ENCODE data around the gene MSANTD2.

The MSANTD2 gene

DNA sequence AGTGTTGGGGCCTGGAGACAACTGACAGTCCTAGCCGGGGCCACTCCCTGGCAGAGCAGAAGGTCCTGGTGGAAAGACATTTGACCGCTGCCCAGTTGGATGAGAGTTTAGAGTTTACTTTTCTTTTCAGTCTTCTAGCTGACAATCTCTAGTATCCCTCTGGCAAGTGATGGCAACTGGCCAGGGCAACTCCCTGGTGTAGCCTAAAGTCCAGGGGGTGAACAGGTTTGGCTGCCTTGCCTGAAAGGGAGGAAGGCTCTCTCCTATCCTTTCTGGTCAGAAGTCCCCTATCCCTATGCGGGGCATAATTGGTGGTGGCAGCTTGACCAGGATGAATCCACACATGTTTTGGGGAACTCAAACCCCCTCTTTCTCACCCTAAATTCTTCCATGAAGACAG is 16.8 kb upstream of the MSANTD2 start:
- H3K4me3 ChIP-seq (ENCODE audit: low read depth, low read length): no peak overlapping the region
- TF ChIP-seq, protein P1, sequence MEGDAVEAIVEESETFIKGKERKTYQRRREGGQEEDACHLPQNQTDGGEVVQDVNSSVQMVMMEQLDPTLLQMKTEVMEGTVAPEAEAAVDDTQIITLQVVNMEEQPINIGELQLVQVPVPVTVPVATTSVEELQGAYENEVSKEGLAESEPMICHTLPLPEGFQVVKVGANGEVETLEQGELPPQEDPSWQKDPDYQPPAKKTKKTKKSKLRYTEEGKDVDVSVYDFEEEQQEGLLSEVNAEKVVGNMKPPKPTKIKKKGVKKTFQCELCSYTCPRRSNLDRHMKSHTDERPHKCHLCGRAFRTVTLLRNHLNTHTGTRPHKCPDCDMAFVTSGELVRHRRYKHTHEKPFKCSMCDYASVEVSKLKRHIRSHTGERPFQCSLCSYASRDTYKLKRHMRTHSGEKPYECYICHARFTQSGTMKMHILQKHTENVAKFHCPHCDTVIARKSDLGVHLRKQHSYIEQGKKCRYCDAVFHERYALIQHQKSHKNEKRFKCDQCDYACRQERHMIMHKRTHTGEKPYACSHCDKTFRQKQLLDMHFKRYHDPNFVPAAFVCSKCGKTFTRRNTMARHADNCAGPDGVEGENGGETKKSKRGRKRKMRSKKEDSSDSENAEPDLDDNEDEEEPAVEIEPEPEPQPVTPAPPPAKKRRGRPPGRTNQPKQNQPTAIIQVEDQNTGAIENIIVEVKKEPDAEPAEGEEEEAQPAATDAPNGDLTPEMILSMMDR (IDR thresholded peaks at IDR 0.05; ENCODE audit: low read depth, low read length): no peak

- H3K4me3 ChIP-seq (ENCODE audit: low read depth, low read length): no peak overlapping the region
- TF ChIP-seq, protein P1 (IDR thresholded peaks at IDR 0.05; ENCODE audit: low read depth, low read length): no peak
Measured at GRCh38 chr11:124814739-124815138, 14.5 kb upstream of the MSANTD2 start.

DNA sequence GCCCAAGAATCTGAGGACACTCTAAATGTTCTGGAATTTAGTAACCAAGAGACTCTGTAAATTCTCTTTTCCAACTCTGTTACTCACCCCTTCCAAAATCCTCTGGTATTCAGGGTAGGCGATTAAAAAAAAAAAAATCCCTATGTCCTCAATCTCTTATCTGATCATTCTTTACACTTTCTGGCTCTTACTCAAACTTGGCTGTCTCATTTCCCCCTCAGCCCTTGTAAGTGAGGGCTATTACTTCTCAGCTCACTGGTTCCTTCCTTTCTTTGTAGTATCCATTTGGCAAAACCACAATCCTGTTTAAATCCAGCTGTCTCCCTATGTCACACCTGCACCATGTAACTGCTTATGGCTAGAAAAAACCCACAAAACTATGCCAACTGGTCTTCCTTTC is 12.7 kb upstream of the MSANTD2 start:
- TF ChIP-seq, protein P1 (IDR thresholded peaks at IDR 0.05; ENCODE audit: low read depth, low read length): no peak

DNA sequence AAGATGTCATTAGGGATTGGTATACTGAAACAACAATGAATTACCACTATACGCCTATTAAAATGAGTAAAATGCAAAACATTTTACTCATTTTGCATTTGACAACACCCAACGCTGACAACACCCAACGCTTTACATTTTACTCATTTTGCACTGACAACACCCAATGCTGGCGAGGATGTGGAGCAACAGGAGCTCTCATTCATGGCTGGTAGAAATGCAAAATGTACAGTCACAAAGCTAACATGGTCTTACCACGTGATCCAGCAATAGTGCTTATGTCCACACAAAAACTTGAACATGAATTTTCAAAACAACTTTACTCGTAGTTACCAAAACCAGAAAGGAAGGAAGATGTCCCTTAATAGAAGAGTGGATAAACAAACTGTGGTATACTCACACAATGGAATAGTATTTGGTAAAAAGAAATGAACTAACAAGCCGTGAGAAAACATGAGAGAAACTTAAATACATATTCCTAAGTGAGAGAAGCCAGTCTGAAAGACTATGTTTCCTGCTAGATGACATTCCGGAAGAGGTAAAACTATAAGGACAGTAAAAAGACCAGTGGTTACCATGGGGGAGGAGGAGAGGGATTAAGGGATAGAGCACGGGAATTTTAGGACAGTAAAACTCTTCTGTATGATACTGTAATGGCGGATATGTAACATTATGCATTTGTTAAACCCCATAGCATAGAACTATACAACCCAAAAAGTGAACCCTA is 11.4 kb upstream of the MSANTD2 start:
- H3K4me3 ChIP-seq (ENCODE audit: low read depth, low read length): no peak overlapping the region

More for the DNA sequence above, 12.7 kb upstream of the MSANTD2 start:
- H3K4me3 ChIP-seq (ENCODE audit: low read depth, low read length): no peak overlapping the region

DNA sequence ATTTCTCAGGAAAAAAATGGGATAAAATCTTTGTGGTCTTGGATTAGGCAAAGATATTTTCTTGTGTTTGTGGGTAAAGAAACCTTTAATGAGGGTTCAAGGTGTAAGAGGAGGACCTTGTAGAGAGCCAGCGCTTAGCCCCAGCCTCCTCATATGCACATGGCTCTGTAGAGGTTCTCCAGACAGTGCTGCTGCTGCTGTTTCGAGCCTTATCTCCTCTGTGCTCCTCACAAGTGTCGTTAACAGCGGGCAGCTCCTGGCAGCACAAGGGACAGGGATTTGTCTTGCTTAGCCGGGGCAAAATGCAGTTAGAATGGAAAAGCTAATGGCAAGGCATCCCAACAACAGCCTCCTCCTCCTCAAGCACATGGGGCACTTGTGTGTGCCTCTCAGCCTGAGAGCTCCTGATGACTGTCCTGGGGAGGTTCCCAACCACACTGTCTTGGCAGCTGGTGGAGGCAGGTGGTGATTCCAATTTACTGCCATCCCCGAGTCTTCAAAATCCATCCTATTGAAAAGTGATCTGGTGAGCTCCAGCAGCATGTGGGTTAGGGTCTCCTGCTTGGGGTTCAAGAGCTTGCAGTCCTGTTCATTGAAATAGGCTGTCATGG is 7.6 kb upstream of the MSANTD2 start:
- no peak overlapping the region for H3K4me3 ChIP-seq (ENCODE audit: low read depth, low read length)
- TF ChIP-seq, protein P1 (IDR thresholded peaks at IDR 0.05; ENCODE audit: low read depth, low read length): no peak

More for the DNA sequence above, 11.4 kb upstream of the MSANTD2 start:
- TF ChIP-seq, protein P1 (IDR thresholded peaks at IDR 0.05; ENCODE audit: low read depth, low read length): no peak

- TF ChIP-seq, protein P1 (IDR thresholded peaks at IDR 0.05; ENCODE audit: low read depth, low read length): no peak
- H3K4me3 ChIP-seq (ENCODE audit: low read depth, low read length): no peak overlapping the region
Measured at GRCh38 chr11:124807201-124807600, 7.0 kb upstream of the MSANTD2 start.

GRCh38 chr11:124804884-124805283 is 4.7 kb upstream of the MSANTD2 start:
- no peak overlapping the region for H3K4me3 ChIP-seq (ENCODE audit: low read depth, low read length)
- TF ChIP-seq, protein P1 (IDR thresholded peaks at IDR 0.05; ENCODE audit: low read depth, low read length): no peak

Data from WI38 (cell line).